LoVo (cell line): Measurements from ENCODE around the gene GRK5.

Experiments used
- DNase-seq: peaks from one replicate; pipeline ENCODE4 v3.0.0-alpha.2; 2016; ENCODE audit warnings: low spot score

The GRK5 gene

GRCh38 chr10:119383174-119383856, 175.9 kb downstream of the GRK5 start:
- no peak for DNase-seq

GRCh38 chr10:119384127-119384526, 176.8 kb downstream of the GRK5 start:
- DNase-seq, result no peak

- DNase-seq, result no peak
These were observed 179.3 kb downstream of the GRK5 start for GRCh38 chr10:119386666-119387065.

GRCh38 chr10:119388849-119389345, 181.5 kb downstream of the GRK5 start:
- no peak for DNase-seq

DNA sequence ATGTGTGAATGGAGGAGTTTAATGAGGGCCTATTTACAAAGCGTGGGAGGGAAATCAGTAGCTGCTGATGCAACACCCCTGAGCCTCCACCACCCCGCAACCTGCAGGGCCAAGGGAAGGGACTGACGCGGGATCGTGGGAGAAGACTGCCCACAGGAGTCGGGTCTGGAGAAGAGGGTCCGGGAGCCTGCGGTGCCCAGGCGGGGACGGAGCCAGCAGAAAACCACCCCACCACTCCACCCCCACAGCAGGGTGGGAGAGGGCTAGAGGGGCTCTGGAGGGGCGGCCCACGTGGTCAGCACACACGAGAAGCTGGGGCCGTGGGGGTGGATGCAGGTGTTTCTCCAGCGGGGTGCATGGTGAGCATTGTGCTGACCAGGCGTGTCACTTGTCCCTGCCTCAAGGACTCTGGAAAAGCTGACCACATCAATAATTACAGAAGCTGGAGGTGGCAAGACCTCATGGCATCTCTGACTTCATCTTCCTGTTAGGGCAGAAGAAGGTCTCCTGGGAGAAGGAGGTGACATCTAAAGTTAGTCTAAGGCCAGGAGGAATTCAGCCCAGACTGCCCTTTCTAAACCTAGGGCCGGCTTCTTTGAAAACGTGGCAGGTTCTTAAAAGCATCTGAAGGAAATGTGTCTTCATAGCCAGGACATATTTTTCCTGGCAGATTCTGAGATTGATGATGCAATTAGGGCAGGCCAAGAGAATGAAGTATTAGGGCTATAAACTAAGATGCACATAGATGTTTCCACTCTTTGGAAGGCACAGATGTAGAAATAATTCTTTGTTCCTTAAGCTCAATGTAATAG, 184.3 kb downstream of the GRK5 start:
- no peak for DNase-seq

DNA sequence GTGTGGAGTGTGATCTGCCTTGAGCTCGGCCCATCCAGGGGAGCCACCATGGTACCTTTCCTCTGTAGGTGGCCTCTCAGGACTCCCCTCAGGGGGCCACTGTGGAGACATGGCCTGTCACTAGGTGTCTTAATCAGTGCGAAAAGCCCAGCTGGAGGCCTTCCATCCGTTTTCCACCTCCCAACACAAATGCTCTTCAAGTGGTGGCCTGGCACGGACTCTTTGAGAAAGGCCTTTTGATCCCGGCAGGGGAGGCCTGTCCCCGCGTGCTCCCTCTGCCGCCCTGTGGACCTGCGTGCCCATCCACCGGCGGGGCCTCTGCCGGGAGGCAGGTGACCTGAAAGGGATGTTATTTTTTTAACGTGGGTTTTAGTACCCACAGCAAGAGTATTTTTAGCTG, 185.6 kb downstream of the GRK5 start:
- DNase-seq, result no peak

DNA sequence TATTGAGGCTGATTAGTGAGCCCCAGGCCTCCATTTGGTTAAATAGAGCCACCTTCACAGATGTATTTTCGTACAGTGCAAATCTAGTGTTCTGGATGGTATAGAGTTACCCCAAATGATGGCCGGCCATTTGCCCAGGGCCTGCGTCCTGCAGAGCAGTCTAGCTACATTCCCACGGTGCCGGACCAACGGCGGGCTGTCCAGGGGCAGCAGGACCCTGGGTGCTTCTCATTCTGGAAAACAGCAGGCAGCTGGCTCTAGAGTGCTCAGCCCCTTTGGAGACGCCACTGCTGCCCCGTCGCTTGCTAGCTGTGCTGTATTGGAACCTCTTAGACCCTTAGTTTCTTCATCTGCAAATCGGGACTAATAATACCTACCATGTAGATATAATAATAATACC, 186.1 kb downstream of the GRK5 start:
- no peak for DNase-seq

GRCh38 chr10:119393845-119394244, 186.5 kb downstream of the GRK5 start:
- DNase-seq, result no peak

GRCh38 chr10:119394657-119395279, 187.4 kb downstream of the GRK5 start:
- DNase-seq, result no peak

DNA sequence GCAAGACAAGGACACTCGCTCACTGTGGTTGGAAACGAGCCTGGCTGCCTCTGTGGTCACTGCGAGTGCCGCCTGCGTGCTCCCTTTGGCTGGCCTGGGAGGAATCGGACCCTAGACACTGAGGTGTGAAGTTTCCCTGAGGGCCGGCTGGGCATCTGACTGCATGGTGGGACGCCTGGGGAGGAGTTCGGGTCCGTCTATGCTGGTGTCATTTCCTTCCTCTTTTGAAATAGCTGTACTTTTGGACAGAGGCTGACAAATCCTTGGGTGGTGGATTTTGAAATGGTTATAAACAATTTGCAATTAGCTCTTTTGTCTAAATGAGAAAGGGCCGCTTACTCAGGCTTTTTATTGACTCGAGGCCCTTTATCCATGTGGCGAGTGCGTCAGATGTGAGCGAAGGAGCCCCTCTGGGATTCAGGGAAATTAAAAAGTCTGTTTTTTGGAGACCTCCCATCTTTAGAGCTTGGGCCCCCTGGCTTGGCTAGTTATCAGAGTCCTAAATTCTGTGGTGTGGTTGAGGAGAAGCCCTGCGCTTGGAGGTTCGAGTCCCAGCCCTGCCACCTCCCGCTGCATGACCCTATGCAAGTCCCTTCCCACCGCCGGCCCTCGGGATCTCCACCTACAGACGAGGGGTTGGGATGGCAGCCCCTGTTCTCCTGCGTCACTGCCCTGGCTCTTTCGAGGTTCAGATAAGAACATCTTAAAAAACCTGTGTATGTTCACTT, 188.1 kb downstream of the GRK5 start:
- no peak for DNase-seq

GRCh38 chr10:119396008-119396708, 188.8 kb downstream of the GRK5 start:
- no peak for DNase-seq

DNA sequence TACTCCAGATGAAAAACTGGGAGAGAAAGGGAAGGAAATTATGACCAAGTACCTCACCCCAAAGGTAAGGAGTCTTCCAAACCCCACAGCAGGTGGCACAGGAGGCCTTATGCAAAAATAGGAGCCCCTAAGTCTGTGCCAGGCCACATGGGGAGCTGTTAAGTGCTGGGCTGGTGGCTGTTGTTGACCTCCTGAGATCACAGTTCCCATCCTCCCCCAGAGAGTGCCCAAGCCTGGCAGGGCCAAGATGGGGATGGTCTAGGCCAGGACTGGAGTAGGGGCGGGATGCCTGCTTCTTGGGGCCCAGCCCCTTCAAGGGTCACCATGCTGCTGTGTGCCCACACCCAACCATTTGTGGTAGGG, 189.3 kb downstream of the GRK5 start:
- DNase-seq, result no peak

DNA sequence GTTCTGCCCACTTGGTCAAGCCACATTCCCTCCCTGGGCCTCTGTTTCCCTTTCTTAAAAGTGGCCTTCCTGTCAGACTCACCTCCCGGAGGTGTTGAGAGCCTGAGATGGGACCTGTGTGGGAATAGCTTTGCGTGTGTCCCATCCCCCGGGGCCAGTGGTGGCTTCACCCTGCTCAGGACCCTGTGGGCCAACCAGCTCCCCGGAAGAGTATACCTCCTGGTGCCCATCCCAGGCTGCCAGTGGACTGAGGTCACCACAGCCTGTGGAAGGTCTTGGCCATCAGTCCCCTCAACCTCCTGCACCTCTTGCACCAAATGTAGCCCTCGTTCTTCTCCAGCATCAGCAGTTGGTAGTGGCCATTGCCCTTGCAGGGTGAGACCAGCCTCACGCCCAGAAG, 190.0 kb downstream of the GRK5 start:
- no peak for DNase-seq

DNA sequence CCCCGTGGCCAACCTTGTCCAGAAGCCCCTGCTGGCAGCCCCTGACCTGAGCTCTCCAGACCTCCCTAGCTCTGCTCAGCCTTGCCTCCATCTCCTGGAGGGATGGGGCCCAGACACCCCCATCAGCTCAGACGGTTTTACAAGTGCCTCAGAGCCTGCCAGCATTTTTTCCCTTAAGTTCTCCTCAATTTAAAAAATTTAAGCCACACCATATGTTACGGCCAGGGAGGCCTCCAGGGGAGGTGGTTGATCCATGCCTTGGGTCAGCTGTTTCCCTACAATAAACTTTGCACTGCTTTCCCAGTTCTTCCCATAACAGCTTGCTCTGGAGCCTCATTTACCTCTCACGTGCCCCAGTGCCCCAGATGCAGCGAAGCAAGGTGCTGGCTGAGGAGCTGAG, 191.6 kb downstream of the GRK5 start:
- DNase-seq, result no peak

DNA sequence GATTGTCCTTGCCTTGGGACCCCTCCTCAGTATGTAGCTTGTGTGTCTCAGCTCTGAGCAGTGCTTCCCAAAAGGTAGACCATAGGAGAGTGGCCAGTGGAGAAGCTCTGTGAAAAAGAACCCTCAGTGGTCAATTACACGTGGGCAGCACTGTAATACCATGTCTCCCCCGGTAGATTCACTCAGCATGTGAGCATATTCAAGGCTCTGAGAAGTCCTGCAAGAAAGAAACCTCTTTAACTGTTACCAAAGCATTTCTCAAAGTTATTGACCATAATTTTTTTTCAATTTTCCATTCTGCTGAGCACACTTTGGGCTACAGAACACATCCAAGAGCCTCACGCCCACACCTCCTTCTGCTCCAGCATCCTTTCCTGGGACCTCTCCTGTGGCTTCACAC, 192.1 kb downstream of the GRK5 start:
- DNase-seq, result no peak

- peak; percentile 59 for DNase-seq
These were observed 194.5 kb downstream of the GRK5 start for GRCh38 chr10:119401671-119402395.

- DNase-seq, result no peak
These were observed 196.6 kb downstream of the GRK5 start for GRCh38 chr10:119403921-119404320.

DNA sequence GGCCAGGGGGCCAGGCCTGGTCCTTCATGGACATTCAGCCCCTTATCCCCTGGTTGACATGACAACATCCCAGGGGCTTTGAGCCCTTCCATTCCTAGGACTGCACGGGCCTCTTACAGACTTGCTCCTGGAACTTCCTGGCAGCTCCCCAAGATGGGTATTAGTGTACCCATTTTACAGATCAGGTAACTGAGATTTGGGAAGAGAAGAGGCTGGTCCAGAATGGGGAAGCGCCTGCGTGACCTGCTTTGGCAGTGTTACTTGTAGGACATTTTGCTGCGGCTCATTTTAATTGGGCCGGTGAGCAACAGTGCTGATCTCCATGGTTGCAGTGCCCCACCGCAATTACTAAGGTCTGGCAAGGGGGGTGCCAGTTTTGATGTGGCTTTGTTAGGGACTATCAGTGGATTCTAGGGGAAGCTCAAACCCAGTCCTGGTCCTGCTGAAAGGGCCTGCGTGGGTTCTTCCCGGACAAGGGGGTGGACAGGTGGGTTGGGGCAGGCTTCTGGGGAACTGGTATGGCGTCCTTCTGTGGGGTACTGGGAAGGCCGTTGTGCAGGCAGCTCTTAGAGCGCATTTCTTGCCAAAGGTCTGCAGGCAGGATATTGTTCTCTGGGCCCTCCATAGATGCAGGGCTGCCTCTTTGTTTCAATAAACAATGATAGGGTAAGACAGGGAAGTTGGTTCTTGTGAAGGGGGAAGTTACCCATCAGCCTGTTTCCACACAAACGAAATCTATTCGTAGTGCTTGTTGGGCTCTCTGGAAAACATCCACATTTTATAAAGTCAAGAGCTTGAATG, 197.5 kb downstream of the GRK5 start:
- no peak for DNase-seq

DNA sequence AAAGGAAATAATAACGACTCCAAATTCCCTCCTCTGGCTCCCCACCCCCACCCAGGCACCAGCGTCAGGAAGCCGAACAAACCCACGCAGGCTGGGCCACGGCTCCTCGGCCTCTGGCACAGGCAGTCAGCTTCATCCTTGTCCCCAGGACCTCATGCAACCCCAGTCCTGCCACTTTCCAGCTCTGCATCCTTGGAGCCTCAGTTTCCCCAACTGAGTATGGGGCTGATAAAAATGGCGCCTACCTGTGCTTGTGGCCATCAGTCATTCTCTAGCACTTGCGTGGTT, 198.1 kb downstream of the GRK5 start:
- DNase-seq, result no peak

GRCh38 chr10:119406137-119406536, 198.8 kb downstream of the GRK5 start:
- no peak for DNase-seq
